GM19099 (cell line): ENCODE results near the gene MEST.

Experiments
- POLR2A ChIP-seq: IDR thresholded peaks from 3 replicates; pipeline ENCODE4 v1.6.1; 2011; ENCODE audit warnings: low read depth; ENCODE audit not compliant: insufficient read length; ENCODE audit errors: extremely low read depth

MEST gene

GRCh38 chr7:130476297-130477150 is 15.4 kb upstream of the MEST start:
- TF ChIP-seq POLR2A = no peak

- no peak for TF ChIP-seq POLR2A
Observed at GRCh38 chr7:130478991-130479390, 12.9 kb upstream of the MEST start.

- TF ChIP-seq POLR2A = no peak
Observed at GRCh38 chr7:130479716-130480400, 12.0 kb upstream of the MEST start.

- no peak for TF ChIP-seq POLR2A
Observed at GRCh38 chr7:130481898-130482297, 10.0 kb upstream of the MEST start.

GRCh38 chr7:130483031-130483430 is 8.9 kb upstream of the MEST start:
- TF ChIP-seq POLR2A = no peak

GRCh38 chr7:130485734-130486113 is 6.2 kb upstream of the MEST start:
- no peak for TF ChIP-seq POLR2A

GRCh38 chr7:130486114-130486953 is 5.6 kb upstream of the MEST start:
- no peak for TF ChIP-seq POLR2A

GRCh38 chr7:130486954-130487436 is 4.9 kb upstream of the MEST start:
- TF ChIP-seq POLR2A = no peak

GRCh38 chr7:130488392-130489139 is 3.3 kb upstream of the MEST start:
- TF ChIP-seq POLR2A = no peak

GRCh38 chr7:130489140-130489983 is 2.5 kb upstream of the MEST start:
- TF ChIP-seq POLR2A = no peak

- TF ChIP-seq POLR2A = no peak
Observed at GRCh38 chr7:130490311-130490791, 1.5 kb upstream of the MEST start.

GRCh38 chr7:130490888-130491804 is 739 bp upstream of the MEST start:
- no peak for TF ChIP-seq POLR2A

- no peak for TF ChIP-seq POLR2A
Observed at GRCh38 chr7:130492523-130493274, 814 bp downstream of the MEST start.
